Thyroid gland (tissue), 4 donors: Measurements from ENCODE around the gene BAG1.
A peak's percentile ranks its signal among the peaks of the same experiment; 100 is the strongest.

Experiments
- POLR2A ChIP-seq, 2 donors: fragments of 450-650 bp; IDR thresholded peaks; one replicate each; pipeline ENCODE4 v1.6.1; 2017; ENCODE audit warnings: antibody characterized with exemption in 2 of 2, mild to moderate bottlenecking in 2 of 2, moderate library complexity in 1 of 2
- TF ChIP-seq, protein P1 (sequence below), 6 experiments: fragments of 200-600 bp in 3 of 6; fragments of 450-650 bp in 3 of 6; sonication (generic) in 3 of 6; IDR thresholded peaks; one replicate each; pipeline ENCODE4 v1.5.1; 2016 to 2019; ENCODE audit warnings: antibody characterized with exemption in 6 of 6, mild to moderate bottlenecking in 2 of 6, inconsistent platforms in 1 of 6, moderate library complexity in 1 of 6

DNA sequence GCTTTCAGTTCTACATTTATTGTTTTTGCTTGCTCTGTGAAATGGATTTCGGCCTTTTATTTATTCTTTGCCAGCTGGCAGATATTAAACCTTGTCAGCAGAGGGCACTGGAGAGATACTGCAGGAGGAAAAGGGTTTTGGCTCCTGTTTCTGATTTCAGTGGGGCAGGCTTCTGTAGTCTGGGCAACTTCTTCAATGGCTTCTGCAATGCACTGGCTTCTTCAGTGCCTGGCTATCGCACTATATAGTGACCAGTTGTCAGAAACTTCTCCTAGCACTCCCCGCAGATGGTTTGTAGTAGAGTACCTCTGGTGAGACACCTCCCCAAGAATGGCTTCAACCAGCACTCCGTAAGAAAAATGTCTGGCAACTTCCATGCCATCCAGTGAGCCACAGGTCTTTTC, 22.6 kb upstream of the BAG1 start:
- TF ChIP-seq, protein P1, sequence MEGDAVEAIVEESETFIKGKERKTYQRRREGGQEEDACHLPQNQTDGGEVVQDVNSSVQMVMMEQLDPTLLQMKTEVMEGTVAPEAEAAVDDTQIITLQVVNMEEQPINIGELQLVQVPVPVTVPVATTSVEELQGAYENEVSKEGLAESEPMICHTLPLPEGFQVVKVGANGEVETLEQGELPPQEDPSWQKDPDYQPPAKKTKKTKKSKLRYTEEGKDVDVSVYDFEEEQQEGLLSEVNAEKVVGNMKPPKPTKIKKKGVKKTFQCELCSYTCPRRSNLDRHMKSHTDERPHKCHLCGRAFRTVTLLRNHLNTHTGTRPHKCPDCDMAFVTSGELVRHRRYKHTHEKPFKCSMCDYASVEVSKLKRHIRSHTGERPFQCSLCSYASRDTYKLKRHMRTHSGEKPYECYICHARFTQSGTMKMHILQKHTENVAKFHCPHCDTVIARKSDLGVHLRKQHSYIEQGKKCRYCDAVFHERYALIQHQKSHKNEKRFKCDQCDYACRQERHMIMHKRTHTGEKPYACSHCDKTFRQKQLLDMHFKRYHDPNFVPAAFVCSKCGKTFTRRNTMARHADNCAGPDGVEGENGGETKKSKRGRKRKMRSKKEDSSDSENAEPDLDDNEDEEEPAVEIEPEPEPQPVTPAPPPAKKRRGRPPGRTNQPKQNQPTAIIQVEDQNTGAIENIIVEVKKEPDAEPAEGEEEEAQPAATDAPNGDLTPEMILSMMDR (IDR thresholded peaks at IDR 0.05), result peak; percentile 40 to 81 (median 78)
- no peak for TF ChIP-seq POLR2A (IDR thresholded peaks at IDR 0.05)
